Endothelial cell of umbilical vein (primary cell): ENCODE measurements around the gene C9orf57. TPM values are rescaled to one million over a fixed set of nuclear protein-coding genes. Genes with fewer than 3 reads are reported as not detected.
"Not testable (repeated sequence)": the region's sequence is repeated elsewhere in the genome, so short reads cannot be mapped to it uniquely, and the experiment has no call there.

Experiments
- BruUV-seq: library from RNA; stranded (reverse); fragments of 400-500 nt; replicated peaks from 2 replicates; lab custom pipeline; 2021; lab: Mats Ljungman, UMichigan
- CTCF ChIA-PET: fragments of 300-600, 350-600 bp; sonication (Branson Sonifier 250); formaldehyde crosslinking; loops from one replicate; lab custom pipeline; 2021; ENCODE audit warnings: antibody characterized with exemption, inconsistent platforms; lab: Charles Lee
- POLR2A ChIA-PET: fragments of 300-600, 350-600 bp; sonication (Branson Sonifier 250); formaldehyde crosslinking; loops from one replicate; lab custom pipeline; 2021; ENCODE audit warnings: antibody characterized with exemption, inconsistent platforms; lab: Charles Lee
- DNase-seq: peaks from one replicate; pipeline ENCODE4 v3.0.0-alpha.2; 2011; ENCODE audit warnings: low read depth, low spot score
- FAIRE-seq: peaks from 2 replicates; lab custom pipeline; 2011; peaks lifted over from hg19 to GRCh38; lab: Jason Lieb, UNC
- H2AFZ ChIP-seq: 2 replicates; pipeline ENCODE4 v1.6.0; 2012; ENCODE audit warnings: low read depth, low read length, control low read depth, inconsistent platforms
- H3K27ac ChIP-seq: 2 replicates; pipeline ENCODE4 v1.5.1; 2011; ENCODE audit warnings: low read depth, mild to moderate bottlenecking, control low read depth, low read length, moderate library complexity; ENCODE audit not compliant: insufficient read depth
- H3K27me3 ChIP-seq, 2 experiments: 2 replicates each; pipeline versions ENCODE4 v1.6.0 to v1.6.1; 2011; ENCODE audit warnings: low read length in 2 of 2, mixed read lengths in 1 of 2; ENCODE audit not compliant: control insufficient read depth in 2 of 2, insufficient read depth in 2 of 2
- H3K36me3 ChIP-seq, 2 experiments: 2 replicates in 1 of 2; 3 replicates in 1 of 2; pipeline ENCODE4 v1.5.1; 2011; ENCODE audit warnings: low read length in 2 of 2, mild to moderate bottlenecking in 1 of 2, moderate library complexity in 1 of 2; ENCODE audit not compliant: control insufficient read depth in 2 of 2, insufficient read depth in 2 of 2; ENCODE audit errors: extremely low read depth in 1 of 2
- H3K4me1 ChIP-seq: 3 replicates; pipeline ENCODE4 v1.5.1; 2011; ENCODE audit warnings: mild to moderate bottlenecking, low read length; ENCODE audit not compliant: control insufficient read depth, insufficient read depth; ENCODE audit errors: extremely low read depth
- H3K4me2 ChIP-seq: 2 replicates; pipeline ENCODE4 v1.6.1; 2011; ENCODE audit warnings: low read length, control low read depth, mixed read lengths; ENCODE audit not compliant: insufficient read depth
- H3K4me3 ChIP-seq, 3 experiments: fragments of 200-600 bp in 1 of 3; sonication (generic), shearing (Covaris generic) in 1 of 3; replicated peaks in 1 of 3; 2 replicates each; pipeline ENCODE4 v1.5.1; 2011 to 2016; ENCODE audit warnings: control low read depth in 3 of 3, low read length in 3 of 3, mild to moderate bottlenecking in 2 of 3, inconsistent platforms in 1 of 3, low read depth in 1 of 3, moderate library complexity in 1 of 3; ENCODE audit not compliant: insufficient read depth in 1 of 3
- H3K79me2 ChIP-seq: 2 replicates; pipeline ENCODE4 v1.6.0; 2012; ENCODE audit warnings: low read length, inconsistent platforms; ENCODE audit not compliant: control insufficient read depth, insufficient read depth
- H3K9ac ChIP-seq: replicated peaks from 2 replicates; pipeline ENCODE3; 2011; ENCODE audit warnings: low read length, control low read depth; ENCODE audit not compliant: insufficient read depth; ENCODE audit errors: extremely low read depth
- H3K9me1 ChIP-seq: replicated peaks from 3 replicates; pipeline ENCODE4 v1.6.0; 2011; ENCODE audit warnings: mild to moderate bottlenecking, low read length; ENCODE audit not compliant: control insufficient read depth, insufficient read depth; ENCODE audit errors: extremely low read depth
- H3K9me3 ChIP-seq: replicated peaks from 2 replicates; pipeline ENCODE4 v1.5.1; 2012; ENCODE audit warnings: low read length, inconsistent platforms; ENCODE audit not compliant: control insufficient read depth, insufficient read depth
- H4K20me1 ChIP-seq: replicated peaks from 2 replicates; pipeline ENCODE3; 2011; ENCODE audit warnings: mild to moderate bottlenecking, low read length; ENCODE audit not compliant: control insufficient read depth, insufficient read depth; ENCODE audit errors: extremely low read depth
- CTCF ChIP-seq, 2 donors: IDR thresholded peaks; 1 replicate in 1 of 2; 2 replicates in 1 of 2; pipeline ENCODE4 v1.5.1; 2011; ENCODE audit warnings: low read length in 2 of 2, mild to moderate bottlenecking in 2 of 2, moderate library complexity in 2 of 2, control low read depth in 1 of 2, inconsistent platforms in 1 of 2, low read depth in 1 of 2; ENCODE audit not compliant: insufficient read depth in 1 of 2; ENCODE audit errors: extremely low read depth in 1 of 2
- EZH2 ChIP-seq: IDR thresholded peaks from 2 replicates; pipeline ENCODE4 v1.6.1; 2012; ENCODE audit warnings: borderline replicate concordance, low read depth, mild to moderate bottlenecking, moderate library complexity, low read length, inconsistent platforms; ENCODE audit not compliant: severe bottlenecking
- JUN ChIP-seq: IDR thresholded peaks from 2 replicates; pipeline ENCODE4 v1.6.1; 2011; ENCODE audit warnings: borderline replicate concordance, low read depth; ENCODE audit not compliant: insufficient read length, insufficient read depth
- dilution Hi-C: fragments of 300-500 bp; cut with MboI; formaldehyde crosslinking; loops from one replicate; pipeline ENCODE4 v1.15.0; 2019; ENCODE audit warnings: low sequenced_read_pairs; ENCODE audit not compliant: extremely low pct_ligation_motif_present
- intact Hi-C: fragments of 100-400 bp; cut with micrococcal nuclease; formaldehyde crosslinking; loops from one replicate; pipeline ENCODE4 v1.10.0; 2022
- polyA plus RNA-seq, 4 experiments: library from polyadenylated mRNA; depleted of rRNA in 3 of 4; stranded (reverse) in 3 of 4; unstranded in 1 of 4; fragments of >200 nt; gene quantifications; 2 replicates each; pipeline versions ENCODE4 v1.2.1 to v1.2.3, GENCODE V29; 2011 to 2012; ENCODE audit warnings: missing spikeins in 1 of 4
- total RNA-seq: library from RNA; stranded (reverse); gene quantifications from 2 replicates; pipeline ENCODE4 v1.2.3, GENCODE V29; 2021

The C9orf57 gene
- total and polyA plus RNA-seq, 2 donors (not counting 3 experiments of a cell fraction or from before 2014, with no cell fraction given), result not detected

GRCh38 chr9:72012646-72013045 lies 47.8 kb downstream of the C9orf57 start:
- no peak overlapping the region for H3K9ac ChIP-seq
- DNase-seq (no peak), FAIRE-seq (no peak)
- H3K27me3 ChIP-seq, result no peaks in the 10 kb centered on the region
- H3K9me3 ChIP-seq, result no peaks in the 10 kb centered on the region
- no peak overlapping the region for H3K4me3 ChIP-seq
- intact Hi-C loops (loop anchor here (10.0 kb wide), 1 partner anchor 58 kb away; no protein-coding TSS in a partner anchor), dilution Hi-C loops (no loop called here)
- no peaks in the 10 kb centered on the region for H4K20me1 ChIP-seq
- no peak for TF ChIP-seq EZH2
- no peak for TF ChIP-seq JUN
- TF ChIP-seq CTCF (IDR thresholded peaks at IDR 0.05; ENCODE audit: extremely low read depth in 1 of 2, insufficient read depth in 1 of 2, low read depth in 1 of 2, low read length in 2 of 2), result no peak
- H3K4me2 ChIP-seq, result no peak overlapping the region
- no peak overlapping the region for H3K27ac ChIP-seq
- CTCF ChIA-PET, result interaction anchor here (0.7 kb wide), 1 partner anchor 12 kb away, joined by 3 read pairs; no protein-coding TSS in a partner anchor
- BruUV-seq, result no TSS peak
- POLR2A ChIA-PET, result no interaction called here
- H3K9me1 ChIP-seq, result no peaks in the 10 kb centered on the region
- H2AFZ ChIP-seq, result no peak overlapping the region
- H3K36me3 ChIP-seq, result no peaks in the 10 kb centered on the region
- no peaks in the 10 kb centered on the region for H3K79me2 ChIP-seq
- no peaks in the 10 kb centered on the region for H3K4me1 ChIP-seq

- not testable (repeated sequence) for DNase-seq
These were observed 52.7 kb downstream of the C9orf57 start for GRCh38 chr9:72007726-72008125.

More at GRCh38 chr9:72007726-72008125, 52.7 kb downstream of the C9orf57 start:
- dilution Hi-C loops, H3K4me3 ChIP-seq, H3K36me3 ChIP-seq, H3K9me3 ChIP-seq, H3K9me1 ChIP-seq, H3K27ac ChIP-seq, FAIRE-seq, H3K79me2 ChIP-seq, H2AFZ ChIP-seq, H4K20me1 ChIP-seq, intact Hi-C loops, H3K4me1 ChIP-seq, H3K27me3 ChIP-seq, POLR2A ChIA-PET, H3K9ac ChIP-seq, H3K4me2 ChIP-seq, BruUV-seq: not testable (repeated sequence)
- CTCF ChIA-PET, result interaction anchor here (1.4 to 5.2 kb wide), 3 partner anchors 18 to 55 kb away, joined by 3 to 33 read pairs (median 4); no protein-coding TSS in a partner anchor
